Activated T-cell treated with anti-CD3 and anti-CD28 coated beads, Interleukin-2, amount 50 U/mL, for 4 hours (primary cell): Measurements from ENCODE around the gene ARID3B. TPM values are rescaled to one million over a fixed set of nuclear protein-coding genes. Genes with fewer than 3 reads are reported as not detected.
A peak's percentile ranks its signal among the peaks of the same experiment; 100 is the strongest.

Source experiments
- ATAC-seq, 2 donors: fragments of 200-7000 bp; cut with Tn5 transposase; one replicate each; pipeline ENCODE4 v1.10.0; 2021
- DNase-seq: peaks from one replicate; pipeline ENCODE4 v3.0.0-alpha.2; 2020
- H3K27me3 Mint-ChIP-seq: one replicate; pipeline ENCODE4 v1.8.0; 2021; ENCODE audit warnings: low read depth, mixed read lengths
- H3K36me3 Mint-ChIP-seq: one replicate; pipeline ENCODE4 v1.8.0; 2022; ENCODE audit warnings: mixed read lengths; ENCODE audit not compliant: insufficient read depth
- H3K4me1 Mint-ChIP-seq: one replicate; pipeline ENCODE4 v1.8.0; 2021; ENCODE audit warnings: low read depth, mixed read lengths
- H3K4me3 Mint-ChIP-seq: one replicate; pipeline ENCODE4 v1.8.0; 2021; ENCODE audit warnings: mild to moderate bottlenecking, moderate library complexity, mixed read lengths
- H3K9me3 Mint-ChIP-seq: one replicate; pipeline ENCODE4 v1.8.0; 2021; ENCODE audit warnings: mixed read lengths
- total RNA-seq, 3 donors: library from RNA; stranded (reverse); gene quantifications; one replicate each; pipeline ENCODE4 v1.2.1, GENCODE V29; 2021

ARID3B gene
- total RNA-seq, 3 donors from 2014 or later, result 15.4 to 23.0 (median 21.8) TPM

DNA sequence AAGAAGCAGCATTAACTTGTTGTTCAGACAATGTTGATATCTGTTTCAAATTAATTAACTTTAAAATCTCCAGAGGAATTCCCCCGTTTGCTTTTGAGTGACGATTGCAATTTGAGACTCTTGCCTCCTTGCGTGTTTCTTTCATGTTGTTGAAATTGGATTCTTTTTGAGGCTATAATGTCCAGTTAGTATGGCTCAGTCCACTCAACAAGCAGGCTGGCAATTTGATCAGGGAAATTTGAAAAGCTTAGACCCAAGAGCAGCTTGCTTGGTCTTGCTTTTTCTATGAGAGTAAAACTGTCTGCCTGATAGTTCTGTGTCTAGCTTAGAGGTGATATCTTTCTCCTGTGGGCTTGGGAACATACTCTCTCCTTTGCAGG lies 2.0 kb downstream of the ARID3B start:
- DNase-seq, result no peak
- peak overlapping the region; percentile 93 for H3K4me3 Mint-ChIP-seq
- peaks cover 71% of the 10 kb centered on the region for H3K4me1 Mint-ChIP-seq
- ATAC-seq, result no peak
- H3K9me3 Mint-ChIP-seq, result no peaks in the 10 kb centered on the region
- H3K36me3 Mint-ChIP-seq, result peaks cover 11% of the 10 kb centered on the region
- H3K27me3 Mint-ChIP-seq, result no peaks in the 10 kb centered on the region

DNA sequence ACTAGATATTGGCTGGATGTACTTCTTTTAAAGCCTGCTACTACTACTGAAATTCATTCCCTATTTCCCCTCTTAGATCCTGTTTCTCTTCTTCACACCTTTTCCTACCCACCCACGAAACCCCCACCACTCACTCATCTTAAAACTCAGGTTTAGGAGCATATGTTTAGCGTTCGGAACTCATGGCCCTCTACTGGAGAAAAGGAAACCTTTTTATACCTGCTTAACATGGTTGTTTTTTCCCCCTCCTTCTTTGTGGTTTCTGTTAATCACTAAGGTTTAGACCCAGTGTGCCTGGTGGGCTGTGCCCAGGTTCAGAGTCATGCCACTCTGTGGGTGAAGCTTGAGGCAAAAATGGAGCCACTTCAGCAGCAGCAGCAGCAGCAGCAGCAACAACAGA lies 2.6 kb downstream of the ARID3B start:
- peak; percentile 20 to 24 for ATAC-seq

DNA sequence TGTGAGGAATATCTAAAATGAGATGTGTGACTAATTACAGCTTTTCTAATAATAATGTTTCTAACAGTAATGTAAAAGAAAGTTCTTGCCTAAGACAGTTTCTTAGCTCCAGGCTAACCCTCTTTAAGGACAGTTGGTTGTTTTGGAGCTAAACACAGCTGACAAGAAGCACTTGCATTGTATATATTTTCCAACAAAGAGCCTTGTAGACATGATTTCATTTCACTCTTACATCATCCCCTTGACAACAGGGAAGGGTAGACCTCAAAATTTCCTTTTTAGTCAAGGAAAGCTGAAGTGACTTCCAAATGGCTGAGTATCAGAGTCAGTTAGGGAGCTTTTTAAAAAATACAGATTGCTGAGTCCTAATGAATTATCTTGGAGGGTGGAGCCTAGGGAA lies 4.1 kb downstream of the ARID3B start:
- H3K9me3 Mint-ChIP-seq, result no peaks in the 10 kb centered on the region
- no peaks in the 10 kb centered on the region for H3K27me3 Mint-ChIP-seq
- peaks cover 70% of the 10 kb centered on the region for H3K4me1 Mint-ChIP-seq
- peaks cover 15% of the 10 kb centered on the region for H3K36me3 Mint-ChIP-seq
- DNase-seq (no peak), ATAC-seq (no peak)
- H3K4me3 Mint-ChIP-seq, result peak overlapping the region; percentile 37

More for the DNA sequence above, 2.6 kb downstream of the ARID3B start:
- peak overlapping the region; percentile 93 for H3K4me3 Mint-ChIP-seq
- DNase-seq, result peak; percentile 27
- H3K4me1 Mint-ChIP-seq, result peaks cover 74% of the 10 kb centered on the region
- H3K27me3 Mint-ChIP-seq, result no peaks in the 10 kb centered on the region
- H3K9me3 Mint-ChIP-seq, result no peaks in the 10 kb centered on the region
- peaks cover 13% of the 10 kb centered on the region for H3K36me3 Mint-ChIP-seq

DNA sequence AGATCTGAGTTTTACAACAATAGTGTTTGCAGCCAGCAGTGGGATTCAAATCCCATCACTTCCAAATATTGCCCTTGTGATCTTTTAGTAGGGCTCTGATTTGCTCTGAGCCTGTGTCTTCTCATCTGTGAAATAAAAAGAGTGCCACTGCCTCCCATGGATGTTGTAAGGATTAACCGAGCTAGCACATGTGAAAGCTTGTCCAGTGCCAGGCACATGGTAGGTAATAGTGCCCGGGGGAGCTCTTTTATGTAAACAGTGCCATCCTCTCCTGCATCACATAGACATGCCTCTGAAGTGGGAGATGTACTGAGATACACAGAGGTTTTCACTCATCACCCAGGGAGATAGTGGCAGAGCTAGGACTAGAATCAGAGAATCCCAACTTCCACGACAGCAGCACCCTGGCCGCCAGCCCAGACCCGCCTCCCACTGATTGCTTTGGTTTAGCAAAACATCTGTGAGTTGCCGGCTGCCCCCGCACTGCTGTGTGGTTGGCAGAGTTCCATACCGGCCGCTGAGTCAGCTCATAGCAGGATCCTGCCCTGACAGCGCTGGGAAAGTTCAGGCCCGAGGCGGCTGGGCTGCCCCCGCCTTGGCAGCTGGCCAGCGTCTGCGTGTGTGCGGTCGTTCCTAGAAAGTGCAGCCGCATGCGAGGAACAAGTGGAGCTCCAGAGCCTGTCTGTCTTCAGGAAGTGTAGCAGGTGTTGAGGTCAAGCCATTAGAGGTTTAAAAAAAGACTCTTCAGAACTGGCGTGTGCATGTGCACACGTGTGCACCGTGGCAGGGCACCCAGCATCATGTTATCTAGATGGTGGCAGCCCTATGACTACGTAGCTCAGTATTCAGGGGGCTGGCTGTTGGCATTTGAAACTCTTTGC lies 5.0 kb downstream of the ARID3B start:
- peaks cover 20% of the 10 kb centered on the region for H3K36me3 Mint-ChIP-seq
- H3K9me3 Mint-ChIP-seq, result no peaks in the 10 kb centered on the region
- ATAC-seq, result peak; percentile 71 to 72
- peak overlapping the region; percentile 37 for H3K4me3 Mint-ChIP-seq
- peak; percentile 95 for DNase-seq
- H3K4me1 Mint-ChIP-seq, result peaks cover 70% of the 10 kb centered on the region
- H3K27me3 Mint-ChIP-seq, result no peaks in the 10 kb centered on the region

DNA sequence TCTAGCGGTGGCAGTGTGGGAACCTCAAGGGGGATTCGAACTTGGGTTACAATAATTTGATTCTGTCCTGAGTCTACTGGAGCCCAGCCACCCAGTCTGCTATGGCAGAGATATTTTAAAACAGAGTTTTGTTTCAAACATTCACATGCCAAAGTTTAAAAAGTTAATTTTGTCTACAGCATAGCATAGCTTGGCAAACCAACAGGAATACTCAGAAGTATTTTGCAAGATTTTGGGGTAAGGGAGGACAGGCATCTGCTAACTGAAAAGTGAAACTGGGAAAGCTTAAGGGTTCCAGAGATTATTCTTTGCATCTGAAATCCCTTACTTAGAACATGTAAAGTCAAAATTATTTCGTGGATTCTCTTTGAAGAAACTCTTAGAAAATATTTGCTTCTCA lies 6.6 kb downstream of the ARID3B start:
- Mint-ChIP-seq H3K36me3 (peaks cover 32% of the 10 kb centered on the region), H3K4me1 (peaks cover 66% of the 10 kb centered on the region), H3K9me3 (no peaks in the 10 kb centered on the region), H3K27me3 (no peaks in the 10 kb centered on the region), H3K4me3 (no peak overlapping the region)
- DNase-seq (no peak), ATAC-seq (no peak)

DNA sequence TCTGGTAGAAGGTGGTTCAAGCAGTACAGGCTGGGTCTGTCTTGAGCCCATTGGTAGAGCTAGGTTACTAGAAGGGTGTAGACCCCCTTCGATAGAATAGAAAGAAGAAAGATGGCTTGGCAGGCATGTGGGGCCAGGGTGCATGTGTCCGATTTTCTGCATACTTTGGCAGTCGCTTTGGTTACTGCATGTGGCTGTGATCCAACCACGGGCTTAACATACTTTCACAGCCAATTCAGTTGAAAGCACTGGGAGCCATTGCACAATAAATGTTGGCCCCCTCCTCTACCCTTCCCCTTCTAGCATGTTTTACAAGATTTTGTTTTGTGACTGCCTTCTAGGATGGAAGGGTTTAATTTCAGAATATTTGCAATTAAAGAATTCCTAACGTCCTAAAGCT lies 7.2 kb downstream of the ARID3B start:
- no peak overlapping the region for H3K4me3 Mint-ChIP-seq
- peaks cover 33% of the 10 kb centered on the region for H3K36me3 Mint-ChIP-seq
- peaks cover 66% of the 10 kb centered on the region for H3K4me1 Mint-ChIP-seq
- DNase-seq, result no peak
- H3K27me3 Mint-ChIP-seq, result no peaks in the 10 kb centered on the region
- H3K9me3 Mint-ChIP-seq, result no peaks in the 10 kb centered on the region
- ATAC-seq, result no peak

DNA sequence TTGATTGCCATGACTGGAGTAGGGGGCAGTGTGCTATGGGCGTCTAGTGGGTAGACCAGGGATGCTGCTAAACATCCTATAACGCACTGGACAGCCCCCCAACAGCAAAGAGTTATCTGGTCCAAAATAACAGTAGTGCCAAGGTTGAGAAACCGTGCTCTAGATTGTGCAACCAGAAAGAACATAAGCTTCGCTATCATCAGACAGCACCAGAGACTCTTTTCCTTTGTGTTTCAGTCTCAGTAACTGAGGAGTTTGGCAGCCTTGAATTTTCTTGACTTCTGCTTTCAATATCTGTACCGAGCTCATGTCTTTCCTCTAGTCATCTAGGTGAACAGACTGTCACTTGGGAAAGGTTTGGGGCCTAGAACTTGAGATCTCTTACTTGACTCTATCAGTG lies 8.8 kb downstream of the ARID3B start:
- no peak for DNase-seq
- H3K9me3 Mint-ChIP-seq, result no peaks in the 10 kb centered on the region
- no peaks in the 10 kb centered on the region for H3K27me3 Mint-ChIP-seq
- H3K4me1 Mint-ChIP-seq, result peaks cover 60% of the 10 kb centered on the region
- H3K4me3 Mint-ChIP-seq, result no peak overlapping the region
- H3K36me3 Mint-ChIP-seq, result peaks cover 29% of the 10 kb centered on the region
- no peak for ATAC-seq

DNA sequence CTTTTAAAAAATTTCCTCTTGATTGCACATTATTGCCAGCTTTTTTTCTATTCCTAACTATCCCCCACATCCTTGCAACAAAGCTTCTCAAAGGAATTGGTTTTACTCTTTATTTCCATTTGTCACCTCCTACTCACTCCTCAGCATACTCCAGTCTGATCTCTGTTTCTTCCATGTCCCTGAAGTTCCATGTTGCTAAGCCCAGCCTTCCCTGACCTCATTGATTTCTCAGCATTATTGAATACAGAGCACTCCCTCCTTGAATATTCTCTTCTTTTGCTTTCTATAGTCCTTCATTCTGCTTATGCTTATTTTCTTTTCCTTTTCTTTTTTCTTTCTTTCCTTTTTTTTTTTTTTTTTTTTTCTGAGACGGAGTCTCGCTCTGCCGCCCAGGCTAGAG lies 10.7 kb downstream of the ARID3B start:
- Mint-ChIP-seq H3K9me3 (no peaks in the 10 kb centered on the region), H3K4me3 (no peak overlapping the region), H3K4me1 (peaks cover 45% of the 10 kb centered on the region), H3K36me3 (peaks cover 34% of the 10 kb centered on the region), H3K27me3 (no peaks in the 10 kb centered on the region)
- ATAC-seq (no peak), DNase-seq (no peak)

DNA sequence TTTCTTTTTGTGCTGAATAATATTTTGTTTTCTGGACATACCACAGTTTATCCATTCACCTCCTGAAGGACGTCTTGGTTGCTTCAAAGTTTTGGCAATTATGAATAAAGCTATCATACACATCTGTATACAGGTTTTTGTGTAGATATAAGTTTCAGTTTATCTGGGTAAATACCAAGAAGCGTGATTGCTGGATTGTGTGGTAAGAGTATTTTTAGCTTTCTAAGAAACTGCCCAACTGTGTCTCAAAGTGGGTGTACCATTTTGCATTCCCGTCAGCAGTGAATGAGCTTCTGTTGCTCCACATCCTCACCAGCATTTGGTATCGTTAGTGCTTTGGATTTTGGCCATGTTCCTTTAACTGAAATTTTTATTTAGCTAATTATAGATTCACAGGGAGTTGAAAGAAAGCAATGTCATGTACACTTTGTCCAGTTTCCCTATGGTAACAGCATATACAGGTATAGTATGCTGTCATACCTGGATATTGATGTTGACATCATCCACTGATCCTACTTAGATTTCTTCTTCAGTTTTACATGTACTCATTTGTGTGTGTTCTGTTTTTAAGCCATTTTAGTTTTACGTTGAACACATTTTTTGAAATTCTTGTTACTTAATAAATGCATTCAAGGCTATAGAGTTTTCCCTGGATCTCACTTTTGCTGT lies 11.9 kb downstream of the ARID3B start:
- ATAC-seq, result peak; percentile 34 to 56
- Mint-ChIP-seq H3K27me3 (no peaks in the 10 kb centered on the region), H3K36me3 (peaks cover 32% of the 10 kb centered on the region), H3K9me3 (no peaks in the 10 kb centered on the region), H3K4me3 (no peak overlapping the region), H3K4me1 (peaks cover 38% of the 10 kb centered on the region)
- DNase-seq, result no peak

DNA sequence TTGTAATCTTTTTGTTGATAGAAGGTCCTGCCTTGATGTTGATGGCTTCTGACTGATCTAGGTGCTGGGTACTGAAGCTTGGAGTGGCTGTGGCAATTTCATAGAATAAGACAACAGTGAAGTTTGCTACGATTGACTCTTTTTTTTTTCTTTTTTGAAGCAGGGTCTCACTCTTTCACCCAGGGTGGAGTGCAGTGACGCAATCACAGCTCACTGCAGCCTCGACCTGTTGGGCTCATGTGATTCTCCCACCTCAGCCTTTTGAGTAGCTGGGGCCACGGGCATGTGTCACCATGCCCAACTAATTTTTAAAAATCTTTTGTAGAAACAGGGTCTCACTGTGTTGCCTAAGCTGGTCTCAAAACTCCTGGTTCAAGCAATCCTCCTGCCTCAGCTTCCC lies 14.2 kb downstream of the ARID3B start:
- Mint-ChIP-seq H3K27me3 (no peaks in the 10 kb centered on the region), H3K4me1 (peaks cover 46% of the 10 kb centered on the region), H3K36me3 (peaks cover 31% of the 10 kb centered on the region), H3K9me3 (no peaks in the 10 kb centered on the region), H3K4me3 (no peak overlapping the region)
- DNase-seq (no peak), ATAC-seq (no peak)

DNA sequence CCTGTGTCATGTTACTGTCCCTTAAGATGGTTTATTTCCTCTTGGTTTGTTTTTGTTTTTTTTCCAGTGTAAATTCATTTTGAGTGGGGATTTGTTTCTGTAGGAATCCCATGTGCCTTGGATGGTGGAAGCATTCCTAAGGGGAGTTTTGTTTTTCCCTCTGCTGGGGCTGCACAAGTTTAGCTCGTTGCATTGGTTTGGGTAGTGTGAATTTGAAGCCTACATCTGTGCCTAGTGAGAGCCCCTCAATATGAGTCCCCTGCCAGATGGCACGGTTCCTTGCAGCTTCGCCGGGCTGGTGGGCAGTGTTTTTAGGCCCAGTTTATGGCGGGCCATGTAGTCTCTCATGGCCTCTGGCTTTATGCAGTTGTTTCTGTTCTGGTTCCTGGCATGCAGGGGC lies 17.7 kb downstream of the ARID3B start:
- peaks cover 36% of the 10 kb centered on the region for H3K4me1 Mint-ChIP-seq
- H3K9me3 Mint-ChIP-seq, result no peaks in the 10 kb centered on the region
- H3K4me3 Mint-ChIP-seq, result no peak overlapping the region
- DNase-seq, result no peak
- H3K36me3 Mint-ChIP-seq, result peaks cover 22% of the 10 kb centered on the region
- H3K27me3 Mint-ChIP-seq, result no peaks in the 10 kb centered on the region
- ATAC-seq, result no peak

DNA sequence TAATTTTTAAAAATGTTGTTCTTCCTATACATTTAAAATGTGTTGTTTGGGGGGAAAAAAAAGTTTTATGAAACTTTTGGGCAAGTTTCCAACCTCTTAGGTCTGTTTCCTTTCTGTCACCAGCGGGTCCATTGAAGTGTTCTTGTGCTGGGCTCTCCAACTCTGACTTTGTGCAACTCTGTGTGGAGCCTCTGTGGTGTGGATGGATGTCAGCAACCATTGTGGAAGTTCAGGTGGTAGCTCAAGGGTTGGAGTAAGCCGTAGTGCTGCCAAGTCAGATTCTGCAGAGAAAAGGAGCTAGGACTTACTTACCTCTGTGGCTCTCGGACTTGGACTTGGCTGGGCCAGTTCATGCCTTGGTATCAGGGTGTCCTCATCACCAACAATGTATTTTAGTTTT lies 22.4 kb downstream of the ARID3B start:
- DNase-seq, result no peak
- ATAC-seq, result no peak
- Mint-ChIP-seq H3K4me1 (peaks cover 39% of the 10 kb centered on the region), H3K9me3 (no peaks in the 10 kb centered on the region), H3K36me3 (peaks cover 33% of the 10 kb centered on the region), H3K4me3 (no peak overlapping the region), H3K27me3 (no peaks in the 10 kb centered on the region)

DNA sequence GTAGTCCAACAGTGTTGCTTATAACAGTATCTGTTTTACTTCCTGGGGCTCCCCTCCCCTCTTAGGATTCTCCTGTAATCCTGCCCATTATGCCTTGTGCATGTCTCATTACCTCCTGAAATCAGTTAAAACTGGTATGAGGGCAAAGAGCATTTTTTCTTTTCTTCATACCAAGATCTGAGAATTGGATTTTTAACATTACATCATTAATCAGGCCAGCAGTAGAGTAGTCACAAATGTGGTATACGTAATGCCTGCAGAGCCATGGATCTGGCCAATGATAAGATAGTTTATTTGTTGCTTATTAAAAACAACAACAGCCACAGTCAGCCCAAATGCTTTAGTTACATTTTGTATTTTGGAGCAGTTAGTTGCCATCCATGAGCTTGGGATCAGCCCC lies 23.2 kb downstream of the ARID3B start:
- ATAC-seq, result no peak
- peaks cover 30% of the 10 kb centered on the region for H3K36me3 Mint-ChIP-seq
- H3K27me3 Mint-ChIP-seq, result no peaks in the 10 kb centered on the region
- no peaks in the 10 kb centered on the region for H3K9me3 Mint-ChIP-seq
- H3K4me3 Mint-ChIP-seq, result no peak overlapping the region
- peaks cover 33% of the 10 kb centered on the region for H3K4me1 Mint-ChIP-seq
- DNase-seq, result no peak

DNA sequence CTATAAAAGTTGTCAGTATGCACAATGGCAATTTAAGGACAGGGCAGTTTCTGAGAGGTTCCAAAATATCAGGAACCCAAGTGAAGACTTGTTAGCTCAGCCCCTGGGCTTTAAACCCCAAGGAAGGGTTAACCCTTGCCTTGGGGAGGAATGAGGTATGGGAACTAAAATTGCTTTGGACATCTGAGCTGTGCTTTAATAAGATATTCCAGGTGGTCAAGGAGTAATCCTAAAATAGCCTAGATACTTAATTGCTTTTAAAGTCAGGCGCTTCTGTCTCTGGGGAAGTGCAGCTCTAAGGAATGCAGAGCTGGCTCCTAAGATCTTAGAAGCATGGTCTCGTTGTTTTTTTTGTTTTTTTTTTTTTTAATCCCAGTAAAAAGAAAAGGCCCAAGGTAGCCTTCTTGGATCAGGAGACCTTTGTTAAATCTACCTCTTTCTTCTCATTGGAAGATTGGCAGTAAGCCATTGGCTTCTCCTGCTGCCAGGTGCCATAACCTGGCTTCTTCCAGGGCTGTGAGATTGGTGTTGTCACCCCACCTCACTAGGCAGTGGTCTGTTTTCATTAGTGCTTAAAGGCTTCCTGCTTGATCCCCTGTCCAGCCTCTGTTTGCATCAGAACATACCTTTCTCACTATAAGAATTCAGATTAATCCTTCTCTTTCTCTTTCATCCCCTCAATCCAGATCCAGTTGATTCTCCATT lies 24.5 kb downstream of the ARID3B start:
- no peaks in the 10 kb centered on the region for H3K27me3 Mint-ChIP-seq
- H3K9me3 Mint-ChIP-seq, result no peaks in the 10 kb centered on the region
- peaks cover 30% of the 10 kb centered on the region for H3K36me3 Mint-ChIP-seq
- DNase-seq (no peak), ATAC-seq (no peak)
- H3K4me1 Mint-ChIP-seq, result peaks cover 31% of the 10 kb centered on the region
- no peak overlapping the region for H3K4me3 Mint-ChIP-seq
